Tibial nerve (tissue), 4 donors: ENCODE results near the gene JAK1.

Experiments
- CTCF ChIP-seq, 5 experiments: fragments of 200-600 bp in 3 of 5; fragments of 450-650 bp in 2 of 5; sonication (generic) in 3 of 5; IDR thresholded peaks; one replicate each; pipeline ENCODE4 v1.5.1; 2016 to 2019; ENCODE audit warnings: antibody characterized with exemption in 5 of 5, mild to moderate bottlenecking in 3 of 5, moderate library complexity in 2 of 5
- EP300 ChIP-seq, 2 donors: sonication (generic); formaldehyde crosslinking; IDR thresholded peaks; one replicate each; pipeline ENCODE4 v1.6.1; 2017; ENCODE audit warnings: antibody characterized with exemption in 2 of 2, mild to moderate bottlenecking in 1 of 2
- POLR2A ChIP-seq, 2 donors: fragments of 450-650 bp; IDR thresholded peaks; one replicate each; pipeline ENCODE4 v1.6.1; 2017; ENCODE audit warnings: antibody characterized with exemption in 2 of 2, mild to moderate bottlenecking in 2 of 2, moderate library complexity in 2 of 2

GRCh38 chr1:64890699-64891447, 75.5 kb downstream of the JAK1 start:
- TF ChIP-seq POLR2A (IDR thresholded peaks at IDR 0.05) (no peak), CTCF (IDR thresholded peaks at IDR 0.05) (no peak), EP300 (IDR thresholded peaks at IDR 0.05) (no peak)
